Activated CD4-positive, alpha-beta T cell treated with anti-CD3 and anti-CD28 coated beads for 48 hours (primary cell): Measurements from ENCODE around the gene PFKFB4.

Experiments used
- DNase-seq: peaks from one replicate; pipeline ENCODE4 v3.0.0-alpha.2; 2020

PFKFB4 gene

GRCh38 chr3:48528048-48528447 is 28.6 kb downstream of the PFKFB4 start:
- DNase-seq: no peak

GRCh38 chr3:48524970-48525369 is 31.6 kb downstream of the PFKFB4 start:
- no peak for DNase-seq

- DNase-seq: no peak
Observed at GRCh38 chr3:48521635-48522034, 35.0 kb downstream of the PFKFB4 start.

GRCh38 chr3:48519277-48519643 is 37.3 kb downstream of the PFKFB4 start:
- DNase-seq: no peak

- DNase-seq: no peak
Observed at GRCh38 chr3:48518638-48519276, 37.8 kb downstream of the PFKFB4 start.

GRCh38 chr3:48518069-48518468 is 38.5 kb downstream of the PFKFB4 start:
- DNase-seq: no peak

- DNase-seq: no peak
Observed at GRCh38 chr3:48516571-48516970, 40.0 kb downstream of the PFKFB4 start.

GRCh38 chr3:48514431-48515227 is 42.0 kb downstream of the PFKFB4 start:
- peak; percentile 28 for DNase-seq

GRCh38 chr3:48511551-48511950 is 45.1 kb downstream of the PFKFB4 start:
- DNase-seq: no peak

GRCh38 chr3:48507256-48508061 is 49.1 kb downstream of the PFKFB4 start:
- DNase-seq: peak; percentile 73

- DNase-seq: no peak
Observed at GRCh38 chr3:48505968-48506504, 50.6 kb downstream of the PFKFB4 start.

- DNase-seq: no peak
Observed at GRCh38 chr3:48505146-48505545, 51.5 kb downstream of the PFKFB4 start.

- DNase-seq: peak; percentile 68
Observed at GRCh38 chr3:48504051-48504946, 52.3 kb downstream of the PFKFB4 start, which contains the start of gene SHISA5. TSS of gene SHISA5 (minus strand) at chr3:48504174. CDS start at chr3:48504094, 80 bp downstream.

GRCh38 chr3:48503401-48504050 is 53.1 kb downstream of the PFKFB4 start:
- peak; percentile 32 for DNase-seq

- no peak for DNase-seq
Observed at GRCh38 chr3:48502728-48503168, 53.9 kb downstream of the PFKFB4 start.

GRCh38 chr3:48502121-48502520 is 54.5 kb downstream of the PFKFB4 start:
- DNase-seq: no peak

- DNase-seq: no peak
Observed at GRCh38 chr3:48501196-48501595, 55.4 kb downstream of the PFKFB4 start.

- DNase-seq: no peak
Observed at GRCh38 chr3:48500656-48501055, 55.9 kb downstream of the PFKFB4 start.

GRCh38 chr3:48493203-48493501 is 63.5 kb downstream of the PFKFB4 start:
- DNase-seq: no peak

- no peak for DNase-seq
Observed at GRCh38 chr3:48492461-48493202, 64.0 kb downstream of the PFKFB4 start.

- DNase-seq: no peak
Observed at GRCh38 chr3:48486952-48487351, 69.7 kb downstream of the PFKFB4 start.
